AG10803 (cell line): ENCODE results near the gene TEX13C.

ENCODE experiments used
- DNase-seq: peaks from one replicate; pipeline ENCODE4 v3.0.0; 2010; ENCODE audit warnings: low read depth
- H3K4me3 ChIP-seq: 2 replicates; pipeline ENCODE4 v1.5.1; 2011; ENCODE audit warnings: mild to moderate bottlenecking, low read length, control low read depth
- CTCF ChIP-seq: conservative IDR thresholded peaks from 2 replicates; pipeline ENCODE4 v1.5.1; 2011; ENCODE audit warnings: mild to moderate bottlenecking, low read length, control low read depth, inconsistent platforms

The TEX13C gene

GRCh38 chrX:125326599-125326998 is 6.9 kb downstream of the TEX13C start:
- DNase-seq, result no peak
- H3K4me3 ChIP-seq, result no peak overlapping the region
- no peak for TF ChIP-seq CTCF

- TF ChIP-seq CTCF, result no peak
- DNase-seq, result no peak
- H3K4me3 ChIP-seq, result no peak overlapping the region
These were observed 8.2 kb downstream of the TEX13C start for GRCh38 chrX:125327891-125328290.

- no peak overlapping the region for H3K4me3 ChIP-seq
- DNase-seq, result no peak
- TF ChIP-seq CTCF, result no peak
These were observed 13.9 kb downstream of the TEX13C start for GRCh38 chrX:125333583-125333982.

- DNase-seq, result no peak
- TF ChIP-seq CTCF, result no peak
- H3K4me3 ChIP-seq, result no peak overlapping the region
These were observed 20.8 kb downstream of the TEX13C start for GRCh38 chrX:125340490-125340889.

GRCh38 chrX:125374169-125374568 is 54.5 kb downstream of the TEX13C start:
- TF ChIP-seq CTCF, result no peak
- no peak for DNase-seq
- no peak overlapping the region for H3K4me3 ChIP-seq
